ENCODE results near the gene MCEMP1.

GRCh38 chr19:7669641-7670040, 7.2 kb upstream of the MCEMP1 start:
- TF ChIP-seq POLR2A (IDR thresholded peaks at IDR 0.05; ENCODE audit: low read length) = no peak
- TF ChIP-seq GATA1 (IDR thresholded peaks at IDR 0.05; ENCODE audit: low read depth, low read length) = no peak

Data from erythroblast (primary cell).